EH (cell line): ENCODE data around the gene PLXNA4.

Experiments
- DNase-seq: peaks from one replicate; pipeline ENCODE4 v3.0.0-alpha.2; 2015; ENCODE audit warnings: low read depth

Gene PLXNA4

DNA sequence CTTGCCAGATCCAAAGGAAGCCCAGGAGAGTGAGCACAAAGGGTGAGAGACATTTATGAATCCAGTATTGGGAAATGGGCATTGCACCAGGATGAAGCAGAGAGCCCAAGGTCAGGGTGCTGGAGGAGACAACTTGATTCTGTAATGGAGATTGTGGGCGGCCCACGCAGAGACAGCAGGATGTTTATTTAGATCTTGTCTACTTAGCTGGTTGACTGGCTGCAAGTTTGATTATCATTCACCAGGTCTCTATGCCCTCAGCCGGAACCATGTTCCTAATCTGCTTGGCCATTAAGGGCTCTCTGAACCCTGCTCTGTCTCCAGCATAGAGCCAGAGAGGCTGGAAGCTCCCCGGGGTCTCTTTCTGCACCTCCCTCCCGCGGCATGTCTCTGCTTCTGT, 188.7 kb downstream of the PLXNA4 start:
- no peak for DNase-seq

GRCh38 chr7:132386201-132386681, 190.0 kb downstream of the PLXNA4 start:
- DNase-seq: no peak

GRCh38 chr7:132383962-132384361, 192.3 kb downstream of the PLXNA4 start:
- no peak for DNase-seq

GRCh38 chr7:132381742-132382472, 194.4 kb downstream of the PLXNA4 start:
- no peak for DNase-seq

GRCh38 chr7:132380059-132380458, 196.2 kb downstream of the PLXNA4 start:
- peak; percentile 1 for DNase-seq

DNA sequence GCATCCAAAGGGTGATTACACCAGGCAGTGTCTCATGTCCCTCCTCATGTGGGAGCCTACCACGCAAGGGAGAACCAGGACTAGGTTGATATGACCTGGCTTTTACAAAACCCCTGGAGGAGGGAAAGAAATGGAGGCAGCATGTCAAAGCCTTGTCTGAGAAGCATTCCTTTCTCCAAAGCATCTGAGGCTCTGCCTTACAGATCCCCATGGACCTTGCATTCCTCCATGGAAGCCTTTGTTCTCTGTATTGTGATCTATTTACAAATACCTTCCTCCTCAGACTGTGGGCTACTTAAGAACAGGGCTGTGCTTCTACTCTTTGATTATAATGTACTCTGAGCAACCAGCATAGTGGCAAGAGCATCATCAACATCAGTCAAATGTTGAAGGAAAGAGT, 197.0 kb downstream of the PLXNA4 start:
- DNase-seq: no peak

DNA sequence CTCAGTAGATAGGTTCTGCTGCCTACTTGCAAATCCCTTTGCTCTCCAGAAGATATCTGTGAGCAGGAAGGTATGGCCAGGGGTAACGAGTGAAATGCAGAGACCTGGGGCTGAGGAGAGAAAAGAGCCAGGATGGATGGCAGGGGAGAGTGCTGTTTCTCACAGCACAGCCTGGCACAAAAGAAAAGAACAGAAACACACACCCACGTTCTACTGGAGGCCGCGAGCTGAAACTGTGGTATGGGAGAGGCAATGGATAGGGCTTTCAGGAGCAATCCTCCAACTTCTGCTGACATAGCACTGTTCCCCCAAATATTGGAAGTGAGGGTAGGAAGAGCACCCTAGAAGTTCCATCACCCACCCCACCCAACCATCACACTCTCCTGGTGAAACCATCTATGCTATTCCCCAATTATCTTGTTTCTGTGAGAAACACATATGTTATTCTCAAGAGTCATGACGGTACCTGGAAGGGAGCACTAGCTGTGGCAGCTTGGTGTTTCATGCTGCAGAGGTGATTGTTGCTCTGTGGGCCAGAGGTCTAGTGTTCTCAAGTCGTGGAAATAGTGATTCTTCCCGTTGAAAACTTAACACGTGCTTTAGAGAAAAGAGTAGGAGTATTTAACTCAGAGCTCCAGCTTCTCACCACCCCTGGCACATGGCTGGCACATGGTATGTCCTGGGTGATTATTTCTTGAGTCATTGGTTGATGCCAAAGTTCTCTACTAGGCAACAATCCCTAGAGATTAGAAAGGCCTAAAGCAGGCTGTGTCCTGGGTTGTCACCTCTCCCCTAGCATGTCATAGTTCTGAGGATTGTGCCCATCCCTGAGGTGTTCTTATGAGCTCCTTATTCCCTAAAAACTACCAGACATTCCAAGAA, 198.3 kb downstream of the PLXNA4 start:
- no peak for DNase-seq

DNA sequence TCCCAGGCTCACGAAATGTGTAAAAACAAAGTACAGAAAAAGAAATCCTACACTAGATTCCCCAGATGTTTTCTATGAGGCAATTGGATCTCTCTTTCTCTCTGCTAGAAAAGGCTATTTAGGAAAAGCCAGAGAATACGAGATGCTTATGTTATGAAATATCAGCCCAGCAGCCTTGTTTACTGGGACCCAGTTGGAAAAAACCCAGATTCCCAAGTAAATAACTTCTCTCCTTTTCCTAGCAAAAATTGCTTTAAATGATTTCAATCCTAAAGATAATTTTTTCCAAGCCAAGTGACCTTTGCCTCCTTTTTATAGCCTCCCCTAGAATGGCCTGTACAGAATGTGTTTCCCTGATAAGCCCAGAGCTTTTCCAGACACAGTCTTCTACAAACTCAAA, 199.3 kb downstream of the PLXNA4 start:
- DNase-seq: no peak

DNA sequence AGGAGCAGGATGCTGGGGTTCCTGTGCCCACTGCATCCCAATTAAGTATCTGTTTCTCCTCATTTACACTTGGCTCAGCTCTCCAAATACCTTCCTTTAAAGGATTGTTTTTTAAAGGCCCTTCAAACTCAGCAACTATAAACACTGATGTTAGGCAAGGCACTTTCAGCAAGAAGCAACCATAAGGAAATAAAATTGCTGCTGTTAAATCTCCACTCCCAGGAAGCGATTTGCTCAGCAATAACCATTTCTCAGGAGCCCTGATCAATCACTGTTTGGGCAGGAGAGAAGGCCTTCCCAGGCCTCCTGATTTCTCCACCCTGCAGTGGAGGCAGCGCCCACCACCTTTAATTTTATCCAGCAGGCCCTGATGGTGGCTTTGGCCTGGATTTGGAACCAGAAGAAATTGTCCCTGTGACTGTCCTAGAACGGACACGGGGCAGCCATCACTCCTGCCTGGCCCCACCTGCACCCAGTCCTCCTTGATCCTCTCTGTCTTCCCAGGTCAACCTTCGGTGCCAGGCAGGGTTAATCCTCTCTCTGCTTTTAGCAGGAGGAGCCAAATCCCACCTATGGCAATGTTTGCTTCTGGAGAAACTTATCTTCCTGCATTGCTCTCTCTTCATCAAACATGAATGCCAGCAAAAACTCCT, 199.8 kb downstream of the PLXNA4 start:
- DNase-seq: no peak

GRCh38 chr7:132373879-132374278, 202.4 kb downstream of the PLXNA4 start:
- no peak for DNase-seq

GRCh38 chr7:132373041-132373440, 203.2 kb downstream of the PLXNA4 start:
- DNase-seq: no peak

GRCh38 chr7:132371948-132372347, 204.3 kb downstream of the PLXNA4 start:
- no peak for DNase-seq

DNA sequence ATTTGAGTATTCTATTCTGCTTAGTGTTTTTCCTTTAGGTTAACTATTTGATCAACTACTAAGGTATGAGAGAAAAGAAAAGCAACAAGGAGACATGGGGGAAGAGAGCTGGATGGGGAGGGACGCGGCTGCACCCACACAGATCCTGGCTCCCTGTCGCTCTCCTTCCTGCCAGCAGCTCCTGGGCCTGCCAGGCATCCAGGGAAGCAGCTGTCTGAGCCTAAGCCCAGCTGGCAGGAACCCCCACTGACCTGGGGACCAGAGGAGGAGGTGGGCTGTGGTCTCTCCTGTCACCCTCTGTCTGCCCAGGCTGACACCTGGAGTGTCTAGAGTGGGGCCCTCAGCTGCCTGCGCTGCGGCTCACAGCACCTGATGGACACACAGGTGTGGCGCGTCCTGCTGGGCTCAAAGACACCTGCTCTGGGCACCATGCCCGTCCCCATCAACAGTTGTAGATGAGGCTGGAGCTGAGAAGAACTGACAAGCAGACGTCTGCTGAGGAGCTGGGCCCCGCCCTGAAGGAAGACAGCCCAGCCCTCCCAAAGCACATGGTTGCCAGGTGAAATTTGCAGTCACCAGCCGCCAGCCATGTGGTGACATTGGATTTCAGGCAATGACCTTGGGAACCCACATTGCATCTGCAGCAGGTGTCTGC, 207.9 kb downstream of the PLXNA4 start:
- DNase-seq: no peak

GRCh38 chr7:132367795-132368194, 208.5 kb downstream of the PLXNA4 start:
- no peak for DNase-seq

GRCh38 chr7:132367004-132367403, 209.3 kb downstream of the PLXNA4 start:
- DNase-seq: no peak

- no peak for DNase-seq
Observed at GRCh38 chr7:132364226-132364625, 212.0 kb downstream of the PLXNA4 start.

GRCh38 chr7:132362059-132362458, 214.2 kb downstream of the PLXNA4 start:
- DNase-seq: no peak

DNA sequence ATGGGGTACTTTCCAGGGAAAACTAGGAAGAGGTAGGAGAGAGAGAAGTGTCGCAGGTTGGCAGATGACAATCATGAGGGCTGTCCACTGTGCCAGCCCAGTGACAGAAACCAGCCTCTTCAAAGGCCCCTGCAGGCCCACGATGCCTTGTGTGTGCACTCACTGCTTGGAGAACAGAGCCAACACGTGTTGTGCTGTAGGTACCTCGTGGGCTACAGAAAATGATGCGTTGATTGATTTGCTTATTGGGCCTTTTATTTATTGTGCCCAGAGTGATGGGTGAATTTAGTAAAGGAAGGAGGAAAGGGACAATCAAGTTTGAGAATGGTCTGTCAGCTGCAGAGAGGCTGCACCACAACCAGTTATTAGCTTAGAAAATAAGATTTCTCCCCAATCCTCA, 215.1 kb downstream of the PLXNA4 start:
- no peak for DNase-seq

- no peak for DNase-seq
Observed at GRCh38 chr7:132359743-132360142, 216.5 kb downstream of the PLXNA4 start.

DNA sequence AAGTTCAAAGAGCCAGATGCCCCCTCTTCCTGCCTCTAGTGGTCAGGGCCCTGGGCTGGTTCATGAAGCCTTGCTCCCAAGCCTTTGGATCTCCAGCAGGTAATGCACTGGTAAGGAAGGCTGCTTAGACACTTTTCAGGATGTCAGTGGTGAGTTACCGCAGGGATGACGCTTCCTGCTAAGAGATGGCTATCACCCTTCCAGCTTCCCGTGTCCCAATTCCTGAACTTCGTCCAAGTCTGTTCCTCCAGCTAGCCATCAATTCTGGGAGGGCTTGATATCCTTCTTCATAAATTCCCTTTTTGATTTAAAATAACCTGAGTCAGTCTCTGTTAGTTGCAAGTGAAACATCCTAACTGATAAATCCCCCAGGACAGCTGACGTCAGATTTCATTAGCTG, 221.2 kb downstream of the PLXNA4 start:
- no peak for DNase-seq

DNA sequence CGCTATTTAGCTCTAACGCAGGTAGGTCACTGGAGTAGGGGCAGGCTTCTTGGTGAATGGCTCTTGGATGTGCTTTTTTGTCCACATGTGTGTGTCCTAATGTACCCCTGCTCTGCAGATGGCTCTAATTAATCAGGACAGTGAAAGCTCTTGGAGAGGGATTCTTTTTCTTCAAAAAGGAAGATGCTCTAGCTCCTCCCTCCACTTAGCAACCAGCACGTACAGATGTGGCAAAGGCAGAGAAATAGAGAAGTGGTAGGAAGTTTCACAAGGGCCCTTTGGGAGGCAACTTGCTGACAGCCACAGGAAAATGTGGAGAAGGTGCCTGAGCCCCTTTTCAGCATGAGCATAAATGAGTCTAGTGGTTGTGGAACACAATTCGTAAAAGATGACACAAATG, 221.7 kb downstream of the PLXNA4 start:
- DNase-seq: no peak

GRCh38 chr7:132353936-132354335, 222.3 kb downstream of the PLXNA4 start:
- no peak for DNase-seq
